HG03280 (cell line): ENCODE results near the gene HADHA.

Experiments used
- ATAC-seq: cut with Tn5 transposase; IDR thresholded peaks from one replicate; pipeline ENCODE4 v1.9.1; 2021; ENCODE audit warnings: mild to moderate bottlenecking, moderate library complexity; ENCODE audit not compliant: unreplicated experiment

Gene HADHA

DNA sequence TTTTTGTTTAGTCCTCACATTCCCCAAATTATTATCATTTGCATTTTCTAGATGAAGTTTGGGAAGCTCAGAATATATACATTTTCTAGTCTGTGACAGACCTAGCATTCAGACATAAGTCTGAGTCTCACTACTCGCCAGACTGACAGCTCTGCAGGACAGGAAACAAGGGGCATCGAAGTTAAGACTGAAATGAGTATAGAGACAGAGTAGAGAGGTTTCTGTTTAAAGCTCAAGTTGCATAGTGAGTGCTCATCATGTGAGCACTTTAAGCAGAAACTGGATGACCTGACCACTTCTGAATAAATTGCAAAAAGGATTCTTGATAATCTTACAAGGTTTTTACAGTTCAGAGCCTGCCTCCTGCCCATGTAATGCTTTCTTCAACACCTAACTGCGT is 1.4 kb upstream of the HADHA start:
- ATAC-seq, result peak; percentile 48

GRCh38 chr2:26245231-26245732 is 850 bp upstream of the HADHA start:
- ATAC-seq, result peak; percentile 10

DNA sequence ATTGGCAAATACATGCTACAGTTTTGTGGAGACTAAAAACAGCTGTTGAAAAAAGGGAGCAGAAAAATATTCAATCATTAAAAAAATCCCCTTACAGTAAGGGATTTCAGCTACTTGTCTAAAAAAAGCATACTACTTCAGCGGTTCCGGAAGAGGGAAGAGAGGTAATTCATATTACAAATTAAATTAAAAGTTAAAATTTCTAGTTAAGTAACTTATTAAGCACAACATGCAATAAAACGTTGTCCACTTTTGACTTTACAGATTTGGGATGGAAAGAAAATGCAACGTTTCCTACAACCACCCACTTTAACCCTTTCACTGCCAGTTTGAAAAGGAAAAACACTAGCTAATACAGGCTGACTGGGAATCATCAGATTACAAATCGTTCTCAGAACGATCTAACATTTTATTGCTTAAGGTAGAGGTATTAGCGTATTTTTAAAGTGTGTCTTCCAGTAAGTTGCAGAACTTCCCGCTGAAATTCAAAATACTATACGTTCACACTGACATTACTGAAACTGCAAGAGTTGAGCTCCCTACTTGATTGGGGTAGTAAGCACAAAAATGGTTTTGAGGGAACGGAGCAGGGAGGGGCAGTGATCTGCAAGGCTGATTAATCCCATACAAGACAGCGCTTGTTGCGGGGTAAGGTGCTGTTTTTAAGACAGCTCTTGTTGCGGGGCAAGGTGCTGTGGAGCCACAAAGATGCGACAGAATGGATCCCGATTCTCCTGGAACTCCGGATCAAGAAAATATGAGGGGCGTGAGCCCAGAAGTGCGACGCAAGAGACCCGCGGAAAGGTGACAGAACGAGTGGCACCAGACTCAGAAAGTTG is 743 bp downstream of the HADHA start:
- ATAC-seq, result no peak

- ATAC-seq, result no peak
Observed at GRCh38 chr2:26241928-26242436, 2.5 kb downstream of the HADHA start.

DNA sequence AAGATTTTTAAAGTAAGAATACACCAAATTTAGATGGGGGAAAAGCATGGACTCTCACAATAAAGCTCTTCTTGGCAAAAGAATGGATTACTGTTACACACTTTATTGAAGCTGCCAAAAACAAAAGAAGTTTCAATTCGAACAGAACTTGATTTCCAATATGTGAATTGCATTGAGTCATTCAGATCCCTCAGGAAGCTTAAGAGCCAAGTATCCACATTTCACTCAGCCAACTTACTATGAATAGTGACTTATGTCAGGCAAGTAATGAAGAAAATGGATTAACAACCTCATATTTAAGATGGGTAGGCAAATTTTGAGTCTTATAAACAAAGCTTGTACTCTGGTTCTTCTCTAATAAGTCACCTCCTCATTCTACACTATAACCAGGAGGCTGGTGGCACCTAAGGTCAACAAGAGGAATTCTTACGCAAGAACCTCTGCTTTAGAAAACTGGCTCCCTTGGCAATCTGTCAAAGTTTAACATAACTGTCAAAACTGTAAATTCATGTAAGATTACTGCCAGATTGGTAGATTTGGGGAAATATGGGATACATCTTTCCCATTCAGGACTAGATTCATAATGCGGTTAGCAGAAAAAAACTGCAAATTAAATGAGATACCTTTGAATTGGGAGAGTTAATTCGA is 6.0 kb downstream of the HADHA start:
- no peak for ATAC-seq

DNA sequence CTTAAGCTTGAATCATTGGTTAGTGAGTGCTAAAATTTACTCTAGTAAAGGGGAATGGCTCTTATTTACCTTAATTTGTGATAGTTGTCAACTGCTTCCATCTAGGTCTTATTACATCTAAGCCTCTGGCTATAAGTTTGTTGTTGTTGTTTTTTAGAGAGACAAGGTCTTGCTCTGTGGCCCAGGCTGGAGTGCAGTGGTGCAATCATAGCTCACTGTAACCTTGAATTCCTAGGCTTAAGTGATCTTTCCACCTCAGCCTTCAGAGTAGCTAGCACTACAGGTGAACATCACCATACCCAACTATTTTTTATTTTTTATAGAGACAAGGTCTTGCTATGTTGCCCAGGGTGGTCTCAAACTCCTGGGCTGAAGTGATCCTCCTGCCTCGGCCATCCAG is 6.6 kb downstream of the HADHA start:
- ATAC-seq, result no peak

GRCh38 chr2:26235089-26235488 is 9.3 kb downstream of the HADHA start:
- ATAC-seq, result no peak

- ATAC-seq, result no peak
Observed at GRCh38 chr2:26230806-26231205, 13.6 kb downstream of the HADHA start.

DNA sequence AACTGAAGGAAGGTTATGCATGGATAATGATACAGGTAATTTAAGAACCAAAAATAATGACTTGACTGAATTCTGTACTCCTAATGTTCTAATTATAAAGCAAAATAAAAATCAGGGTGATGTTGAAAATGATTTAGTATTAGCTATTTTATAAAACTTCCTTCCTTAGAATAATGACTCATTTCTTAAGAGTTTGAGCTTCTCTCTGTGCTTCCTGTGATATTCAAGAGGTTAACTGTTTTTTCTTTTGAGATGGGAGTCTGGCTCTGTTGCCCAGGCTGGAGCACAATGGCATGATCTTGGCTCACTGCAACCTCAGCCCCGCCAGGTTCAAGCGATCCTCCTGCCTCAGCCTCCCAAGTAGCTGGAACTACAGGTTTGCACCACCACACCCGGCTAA is 14.8 kb downstream of the HADHA start:
- ATAC-seq, result no peak

DNA sequence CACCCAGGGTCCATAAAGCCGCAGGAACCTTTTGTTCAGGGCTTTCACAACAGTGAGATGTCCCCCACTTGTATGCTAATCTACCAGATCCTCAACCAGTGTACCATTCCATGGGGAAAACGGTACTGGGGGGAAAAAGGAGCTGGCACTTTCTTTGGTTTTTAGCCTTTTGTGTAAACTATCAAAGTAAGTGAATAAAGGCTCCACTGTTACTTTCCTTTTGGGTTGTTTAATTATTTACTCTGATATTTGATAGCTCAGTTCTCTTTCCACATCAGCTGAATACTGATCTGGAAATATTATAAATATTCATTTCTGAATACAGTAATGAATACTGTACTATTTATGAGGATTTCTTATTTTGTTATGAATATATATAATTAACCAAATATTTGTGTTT is 20.3 kb downstream of the HADHA start:
- no peak for ATAC-seq

DNA sequence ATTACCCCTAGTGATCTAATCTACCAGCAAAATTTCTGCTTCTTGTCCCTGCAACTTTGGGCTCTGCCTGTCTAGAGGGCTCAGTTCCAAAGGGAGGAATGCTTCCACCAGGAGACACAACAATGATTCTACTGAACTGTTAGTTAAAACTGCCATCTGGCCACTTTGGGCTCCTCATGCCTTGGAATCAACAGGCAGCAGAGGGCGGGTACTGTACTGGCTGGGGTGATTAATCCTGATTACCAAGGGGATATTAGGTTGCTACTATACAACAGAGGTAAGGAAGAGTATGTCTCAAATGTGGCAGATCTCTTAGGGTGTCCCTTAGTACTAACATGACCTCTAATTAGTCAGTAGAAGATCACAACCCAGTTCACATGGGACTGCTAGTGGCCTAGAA is 21.4 kb downstream of the HADHA start:
- ATAC-seq, result no peak

DNA sequence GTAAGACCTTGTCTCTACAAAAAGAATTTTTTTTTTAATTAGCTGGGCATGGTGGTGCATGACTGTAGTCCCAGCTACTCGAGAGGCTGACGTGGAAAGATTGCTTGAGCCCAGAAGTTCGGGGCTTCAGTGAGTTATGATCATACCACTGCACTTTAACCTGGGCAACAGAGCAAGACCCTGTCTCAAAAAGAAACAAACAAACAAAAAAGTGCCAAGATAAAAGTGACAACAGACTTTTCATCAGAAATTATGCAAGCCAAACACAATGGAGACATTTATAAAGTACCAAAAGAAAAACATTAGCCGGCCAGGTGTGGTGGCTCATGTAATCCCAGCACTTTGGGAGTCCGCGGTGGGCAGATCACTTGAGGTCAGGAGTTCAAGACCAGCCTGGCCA is 26.7 kb downstream of the HADHA start:
- no peak for ATAC-seq

DNA sequence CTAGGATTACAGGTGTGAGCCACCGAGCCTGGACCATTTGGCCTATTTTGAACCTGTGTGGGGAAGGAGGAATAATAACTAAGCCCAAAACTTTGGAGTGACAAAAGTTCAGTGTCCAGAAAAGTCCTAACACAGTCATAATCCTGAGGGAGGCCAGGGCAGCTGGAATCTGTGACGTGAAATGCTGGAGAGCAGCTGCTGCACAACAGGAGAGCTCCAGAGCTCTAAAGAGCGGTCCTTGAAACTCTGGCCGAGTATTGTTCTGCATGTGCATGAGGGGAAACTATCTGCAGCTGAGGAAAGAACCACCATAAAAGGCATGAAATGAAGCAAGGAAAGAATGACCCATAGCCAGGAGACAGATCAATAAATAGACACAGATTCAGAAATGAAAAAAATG is 27.8 kb downstream of the HADHA start:
- no peak for ATAC-seq

GRCh38 chr2:26215833-26216232 is 28.6 kb downstream of the HADHA start:
- no peak for ATAC-seq

GRCh38 chr2:26214759-26215158 is 29.7 kb downstream of the HADHA start:
- ATAC-seq, result no peak

- ATAC-seq, result no peak
Observed at GRCh38 chr2:26212011-26212410, 32.4 kb downstream of the HADHA start.

DNA sequence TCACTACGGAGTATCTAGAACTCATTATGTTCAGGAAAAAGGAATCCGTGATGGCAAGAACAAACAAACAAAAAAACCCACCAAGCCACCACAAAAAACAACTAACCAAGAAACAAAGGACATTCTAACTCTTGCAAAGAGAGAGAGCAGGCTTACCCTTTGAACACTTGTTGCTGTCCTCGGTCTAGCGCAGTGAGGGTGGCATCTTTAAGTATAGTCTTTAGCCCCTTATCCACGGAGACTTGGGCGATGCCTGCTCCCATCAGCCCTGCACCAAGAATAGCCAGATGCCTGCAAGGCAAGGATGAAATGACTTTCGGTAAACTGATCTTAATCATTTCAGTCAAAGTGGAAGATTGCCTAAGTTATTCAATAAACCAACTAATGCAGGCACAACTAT is 40.5 kb downstream of the HADHA start:
- no peak for ATAC-seq

DNA sequence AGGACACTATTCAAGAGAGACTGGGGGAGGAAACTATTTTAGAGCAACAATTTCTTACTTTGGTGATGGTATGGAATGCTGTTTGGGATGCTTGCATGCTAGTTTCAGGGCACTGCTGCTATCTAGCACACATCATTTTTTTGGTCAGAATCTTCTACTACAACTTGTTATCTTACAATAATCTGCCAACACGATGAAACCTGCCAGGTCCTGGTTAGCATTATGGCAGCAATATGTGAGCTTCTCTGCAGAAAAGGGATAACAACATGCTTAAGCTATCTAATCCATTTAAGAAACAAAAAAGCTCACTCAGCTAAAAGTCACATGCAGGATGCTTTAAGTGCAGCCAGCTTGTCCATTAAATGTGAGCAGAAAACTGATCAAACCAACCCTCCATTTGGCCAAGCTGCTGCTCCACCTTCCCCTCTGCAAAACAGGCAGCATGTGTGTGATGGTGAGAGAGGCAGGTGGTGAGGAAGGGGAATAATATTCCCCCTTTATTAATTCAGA is 41.4 kb downstream of the HADHA start:
- ATAC-seq, result no peak

DNA sequence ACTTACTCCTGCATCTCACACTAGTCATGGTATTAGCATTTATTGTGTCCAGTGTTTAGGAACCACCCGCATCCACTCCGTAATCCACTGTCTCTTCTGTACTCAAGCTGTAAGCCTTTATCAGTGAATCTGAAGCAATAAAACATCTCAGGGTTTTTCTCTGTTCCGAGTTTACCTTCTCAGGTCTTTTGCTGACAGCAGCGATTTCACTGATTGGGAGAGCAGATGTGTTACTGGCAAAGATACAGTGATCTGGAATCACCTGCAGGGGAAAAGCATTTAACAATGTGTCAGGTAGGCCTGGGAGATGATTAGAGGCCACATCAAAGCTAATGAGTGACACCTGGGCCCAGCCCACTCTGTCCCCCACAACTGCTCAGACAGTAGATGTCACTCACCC is 46.9 kb downstream of the HADHA start:
- ATAC-seq, result no peak

DNA sequence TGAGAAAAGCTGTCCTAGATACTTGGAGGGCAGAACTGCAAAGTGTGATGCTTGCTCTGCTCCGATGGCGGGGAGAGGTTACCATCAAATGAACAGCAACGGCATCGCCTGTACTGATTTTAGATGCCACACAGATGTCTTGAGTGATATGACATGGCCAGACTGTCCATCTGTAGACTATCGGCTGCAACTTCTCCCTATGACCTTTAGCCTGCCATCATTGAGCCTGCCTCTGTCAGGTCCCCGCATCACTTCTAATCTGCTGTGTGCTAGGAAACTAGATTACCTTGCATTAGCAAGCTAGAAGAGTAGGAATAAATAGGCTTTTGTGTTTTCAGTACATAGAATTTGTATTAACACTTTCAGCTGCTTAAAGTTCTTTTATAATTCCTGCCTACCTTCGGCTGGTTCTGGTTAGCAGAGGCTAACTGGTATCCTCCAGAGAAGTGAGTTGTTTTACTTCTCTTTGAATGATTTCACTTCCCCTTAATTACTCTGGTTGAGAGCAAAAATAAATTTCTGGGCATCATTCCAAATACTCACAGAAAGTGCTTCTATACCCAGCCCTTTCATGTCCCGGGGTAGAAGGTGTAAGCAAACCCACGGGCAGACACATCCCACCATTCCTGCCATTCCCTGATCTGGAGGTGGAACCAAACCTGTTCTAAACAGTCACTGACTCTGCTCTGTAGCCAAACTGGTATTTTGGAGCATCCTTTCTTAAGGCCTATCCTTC is 47.6 kb downstream of the HADHA start:
- ATAC-seq, result no peak
